Aorta (tissue), 5 donors: ENCODE results near the gene RHOT2. TPM values are rescaled to one million over a fixed set of nuclear protein-coding genes. Genes with fewer than 3 reads are reported as not detected.

ENCODE experiments used
- ATAC-seq: fragments of 200-7000 bp; cut with Tn5 transposase; one replicate; pipeline ENCODE4 v1.9.1; 2022; ENCODE audit warnings: moderate library complexity; ENCODE audit not compliant: low FRiP score
- DNase-seq, 2 donors: peaks; one replicate each; pipeline ENCODE4 v3.0.0-alpha.2; 2020
- H3K27ac ChIP-seq, 2 donors: one replicate each; pipeline ENCODE4 v1.5.1; 2013; ENCODE audit warnings: low read length in 2 of 2, mild to moderate bottlenecking in 2 of 2, moderate library complexity in 2 of 2, control low read depth in 1 of 2, inconsistent platforms in 1 of 2, low read depth in 1 of 2
- H3K27me3 ChIP-seq, 2 donors: one replicate each; pipeline ENCODE4 v1.6.1; 2013; ENCODE audit warnings: control low read depth in 1 of 2, low read length in 1 of 2, mild to moderate bottlenecking in 1 of 2, moderate library complexity in 1 of 2; ENCODE audit not compliant: insufficient read depth in 2 of 2, control insufficient read depth in 1 of 2
- H3K36me3 ChIP-seq, 2 donors: one replicate each; pipeline ENCODE4 v1.6.1; 2013; ENCODE audit warnings: control low read depth in 1 of 2, low read length in 1 of 2, mild to moderate bottlenecking in 1 of 2; ENCODE audit not compliant: insufficient read depth in 2 of 2, control insufficient read depth in 1 of 2
- H3K4me1 ChIP-seq, 2 donors: one replicate each; pipeline ENCODE4 v1.6.1; 2013; ENCODE audit warnings: low read length in 2 of 2, control low read depth in 1 of 2, mild to moderate bottlenecking in 1 of 2, moderate library complexity in 1 of 2; ENCODE audit not compliant: insufficient read depth in 2 of 2, control insufficient read depth in 1 of 2
- H3K4me3 ChIP-seq, 2 donors: one replicate each; pipeline ENCODE4 v1.5.1; 2013; ENCODE audit warnings: low read length in 2 of 2, control low read depth in 1 of 2, mild to moderate bottlenecking in 1 of 2
- H3K9me3 ChIP-seq: one replicate; pipeline ENCODE4 v1.6.1; 2013; ENCODE audit warnings: mild to moderate bottlenecking, low read length; ENCODE audit not compliant: control insufficient read depth
- WGBS, 2 donors: extraction: QIAGEN DNeasy Blood & Tissue Kit; methylation state at CpG; one replicate each; pipeline ENCODE4 v1.1.7; 2013; 5-methylcytosine and 5-hydroxymethylcytosine counted together
- intact Hi-C, 2 donors: fragments of 100-400 bp; cut with DNase I; formaldehyde crosslinking; loops; one replicate each; pipeline versions ENCODE4 v1.14.2 to v1.15.0; 2022
- long read RNA-seq, 2 donors: library from polyadenylated mRNA; unstranded; transcript quantifications; one replicate each; pipeline ENCODE4 v2.0.0, GENCODE V29; 2020 to 2021
- polyA plus RNA-seq, 2 donors: library from polyadenylated mRNA; stranded (reverse); fragments of 200-250 nt; gene quantifications; one replicate each; pipeline ENCODE4 v1.2.3, GENCODE V29; 2013
- total RNA-seq, 2 donors: library from RNA; stranded (reverse); fragmentation: NEBNext Ultra II Directional; extraction: Animal tissue kit (Norgen Biotek cat#: 25700); gene quantifications; one replicate each; pipeline ENCODE4 v1.2.1, GENCODE V29; 2021
- donor health status: healthy with polysubstance abuse.
- donor health status: Bipolar disorder and iron deficiency.
- donor health status: DM: no; HTN: no; CAD: no.
- donor health status: DM: no; HTN: no; CAD: no.
- donor health status: DM: yes; HTN: yes; CAD: no.

Gene RHOT2
- total RNA-seq: 10 to 100 TPM; 79.3 to 93.8 TPM
- polyA plus RNA-seq: 100 to 1,000 TPM in 1 of 2 donors, 10 to 100 TPM in 1; 27.4 to 356 TPM
- long read RNA-seq, donor 1, transcript RHOT2-201 (19 exons, 2,539 nt): major isoform, 93 of 368 reads
- long read RNA-seq, donor 1, partial matches to known transcripts: 81 of 368 reads
- long read RNA-seq, donor 1, other reads (novel, unspliced or antisense): 194 of 368 reads
- long read RNA-seq, donor 2, transcript RHOT2-201 (19 exons, 2,539 nt): major isoform, 14 of 96 reads
- long read RNA-seq, donor 2, partial matches to known transcripts: 17 of 96 reads
- long read RNA-seq, donor 2, other reads (novel, unspliced or antisense): 62 of 96 reads

- Histone ChIP-seq H3K9me3 (no peaks in the 10 kb centered on the region), H3K36me3 (peaks cover 0 to 12% of the 10 kb centered on the region in 2 donors), H3K4me1 (no peaks in the 10 kb centered on the region), H3K4me3 (peak within 1 kb of the TSS; percentile 11 to 74), H3K27ac (no peak within 1 kb of the TSS), H3K27me3 (no peaks in the 10 kb centered on the region)
- ATAC-seq: peak; percentile 94
- WGBS, 2 donors: 0% methylated on average over 50 to 78 of the region's 78 CpGs
- peak; percentile 96 to 98 for DNase-seq
- intact Hi-C loops: loop anchor here in 1 of 2 donors (10.0 kb wide), 1 partner anchor 273 kb away; the partner anchor contains the start of gene NME4
Measured at GRCh38 chr16:667780-668518, at the start of gene RHOT2. RHOT2 (plus strand) TSS chr16:668132; CDS start chr16:668200, 68 bp downstream.

GRCh38 chr16:619476-620100, 48.3 kb upstream of the RHOT2 start:
- WGBS, 2 donors: 90 to 92% methylated on average over 20 of the region's 20 CpGs
- no peaks in the 10 kb centered on the region for H3K27me3 ChIP-seq
- no peak for DNase-seq
- intact Hi-C loops: no loop called here
- ATAC-seq: no peak
- no peak overlapping the region for H3K27ac ChIP-seq
- no peaks in the 10 kb centered on the region for H3K9me3 ChIP-seq
- H3K36me3 ChIP-seq: no peaks in the 10 kb centered on the region
- H3K4me1 ChIP-seq: no peaks in the 10 kb centered on the region
- H3K4me3 ChIP-seq: no peak overlapping the region

GRCh38 chr16:620700-621525, 47.0 kb upstream of the RHOT2 start:
- ATAC-seq (no peak), DNase-seq (no peak)
- Histone ChIP-seq H3K4me3 (no peak overlapping the region), H3K4me1 (no peaks in the 10 kb centered on the region), H3K36me3 (no peaks in the 10 kb centered on the region), H3K27me3 (no peaks in the 10 kb centered on the region), H3K9me3 (no peaks in the 10 kb centered on the region), H3K27ac (no peak overlapping the region)
- WGBS, 2 donors: 81 to 84% methylated on average over 29 to 41 of the region's 41 CpGs
- intact Hi-C loops: no loop called here

- no peaks in the 10 kb centered on the region for H3K9me3 ChIP-seq
- H3K4me1 ChIP-seq: no peaks in the 10 kb centered on the region
- no peak overlapping the region for H3K27ac ChIP-seq
- WGBS, 2 donors: 78 to 85% methylated on average over 21 of the region's 21 CpGs
- DNase-seq (no peak), ATAC-seq (no peak)
- no peak overlapping the region for H3K4me3 ChIP-seq
- H3K27me3 ChIP-seq: no peaks in the 10 kb centered on the region
- intact Hi-C loops: no loop called here
- H3K36me3 ChIP-seq: no peaks in the 10 kb centered on the region
Measured at GRCh38 chr16:621526-622105, 46.3 kb upstream of the RHOT2 start.

GRCh38 chr16:622920-623280, 45.0 kb upstream of the RHOT2 start:
- no peaks in the 10 kb centered on the region for H3K36me3 ChIP-seq
- ATAC-seq: no peak
- H3K27me3 ChIP-seq: no peaks in the 10 kb centered on the region
- WGBS, 2 donors: 94% methylated on average over 17 of the region's 17 CpGs
- DNase-seq: no peak
- no peak overlapping the region for H3K27ac ChIP-seq
- intact Hi-C loops: no loop called here
- no peak overlapping the region for H3K4me3 ChIP-seq
- no peaks in the 10 kb centered on the region for H3K9me3 ChIP-seq
- no peaks in the 10 kb centered on the region for H3K4me1 ChIP-seq

GRCh38 chr16:624526-625070, 43.3 kb upstream of the RHOT2 start:
- Histone ChIP-seq H3K9me3 (no peaks in the 10 kb centered on the region), H3K27me3 (no peaks in the 10 kb centered on the region), H3K4me1 (no peaks in the 10 kb centered on the region), H3K4me3 (no peak overlapping the region), H3K36me3 (no peaks in the 10 kb centered on the region), H3K27ac (no peak overlapping the region)
- ATAC-seq: no peak
- intact Hi-C loops: no loop called here
- WGBS, 2 donors: 65 to 79% methylated on average over 10 of the region's 10 CpGs
- no peak for DNase-seq

GRCh38 chr16:625117-625976, 42.6 kb upstream of the RHOT2 start:
- no peaks in the 10 kb centered on the region for H3K4me1 ChIP-seq
- DNase-seq (no peak), ATAC-seq (no peak)
- intact Hi-C loops: no loop called here
- H3K27ac ChIP-seq: no peak overlapping the region
- H3K36me3 ChIP-seq: no peaks in the 10 kb centered on the region
- H3K4me3 ChIP-seq: no peak overlapping the region
- H3K27me3 ChIP-seq: no peaks in the 10 kb centered on the region
- no peaks in the 10 kb centered on the region for H3K9me3 ChIP-seq
- 93% methylated on average over 34 to 37 of the region's 37 CpGs for WGBS, 2 donors
